ENCODE results near the gene PSMD6. TPM values are rescaled to one million over a fixed set of nuclear protein-coding genes. Genes with fewer than 3 reads are reported as not detected.

Gene PSMD6
- total RNA-seq, 2 experiments from 2014 or later = 119 to 126 TPM

GRCh38 chr3:63998852-63999754 is 24.2 kb downstream of the PSMD6 start:
- Mint-ChIP-seq H3K9me3 (no peaks in the 10 kb centered on the region), H3K27me3 (no peaks in the 10 kb centered on the region), H3K4me1 (ENCODE audit: low read depth) (peaks cover 68% of the 10 kb centered on the region), H3K27ac (peak overlapping the region; percentile 25), H3K4me3 (no peak overlapping the region), H3K36me3 (ENCODE audit: low read depth) (peaks cover 79% of the 10 kb centered on the region)
- intact Hi-C loops (cut with DNase I, micrococcal nuclease) = no loop called here
- Histone ChIP-seq H3K4me3 (ENCODE audit: low read length) (no peak overlapping the region), H3K27me3 (ENCODE audit: control insufficient read depth in 1 of 2, insufficient read depth in 2 of 2, low read length in 2 of 2) (no peaks in the 10 kb centered on the region), H3K36me3 (ENCODE audit: insufficient read depth, low read length) (peaks cover 93% of the 10 kb centered on the region), H3K4me1 (ENCODE audit: insufficient read depth, low read length) (peaks cover 8% of the 10 kb centered on the region), H3K27ac (ENCODE audit: low read depth in 1 of 2, low read length in 2 of 2) (no peak overlapping the region), H3K9me3 (ENCODE audit: control insufficient read depth in 1 of 2, insufficient read depth in 1 of 2, low read length in 2 of 2) (no peaks in the 10 kb centered on the region)
- DNase-seq (no peak), ATAC-seq (ENCODE audit: poor library complexity) (no peak)
- ChIA-PET CTCF (no interaction called here), POLR2A (no interaction called here)
- no peak for TF ChIP-seq CTCF (IDR thresholded peaks at IDR 0.05)

DNA sequence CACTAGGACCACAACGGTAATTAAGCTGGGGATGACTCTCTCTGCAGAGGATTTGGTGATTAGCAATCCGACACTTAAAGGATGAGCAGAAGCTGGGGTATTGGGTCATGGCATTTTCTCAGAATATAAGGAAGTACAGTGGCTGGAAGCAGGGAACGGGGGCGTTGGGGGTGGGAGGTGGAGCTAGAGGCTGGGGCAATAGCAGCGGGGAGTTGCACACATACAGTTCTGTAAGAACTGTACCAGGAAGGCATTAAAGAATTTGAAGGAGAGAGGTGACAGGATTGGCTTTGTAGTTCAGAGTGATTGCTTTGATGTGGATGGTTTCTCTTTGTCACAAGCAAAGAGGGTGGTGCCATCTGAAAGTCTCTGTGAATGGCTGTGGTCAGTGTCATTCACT is 28.2 kb downstream of the PSMD6 start:
- Mint-ChIP-seq H3K27me3 (no peaks in the 10 kb centered on the region), H3K4me3 (no peak overlapping the region), H3K27ac (peak overlapping the region; percentile 28), H3K36me3 (ENCODE audit: low read depth) (peaks cover 96% of the 10 kb centered on the region), H3K9me3 (no peaks in the 10 kb centered on the region), H3K4me1 (ENCODE audit: low read depth) (peaks cover 82% of the 10 kb centered on the region)
- TF ChIP-seq CTCF (IDR thresholded peaks at IDR 0.05) = no peak
- H3K4me1 ChIP-seq (ENCODE audit: insufficient read depth, low read length) = peaks cover 14% of the 10 kb centered on the region
- H3K4me3 ChIP-seq (ENCODE audit: low read length) = no peak overlapping the region
- ChIA-PET CTCF (interaction anchor here (0.8 to 1.1 kb wide), 3 partner anchors 13 to 34 kb away, joined by 3 read pairs; partner anchors contain the start of gene PSMD6), POLR2A (interaction anchor here (1.3 to 7.5 kb wide), 3 partner anchors 12 to 27 kb away, joined by 8 to 39 read pairs (median 24); no protein-coding TSS in a partner anchor)
- intact Hi-C loops (cut with DNase I, micrococcal nuclease) = no loop called here
- H3K27ac ChIP-seq (ENCODE audit: low read depth in 1 of 2, low read length in 2 of 2) = no peak overlapping the region
- H3K36me3 ChIP-seq (ENCODE audit: insufficient read depth, low read length) = peaks cover 94% of the 10 kb centered on the region
- H3K9me3 ChIP-seq (ENCODE audit: control insufficient read depth in 1 of 2, insufficient read depth in 1 of 2, low read length in 2 of 2) = no peaks in the 10 kb centered on the region
- no peaks in the 10 kb centered on the region for H3K27me3 ChIP-seq (ENCODE audit: control insufficient read depth in 1 of 2, insufficient read depth in 2 of 2, low read length in 2 of 2)
- DNase-seq (peak in 1 of 14 experiments; percentile 27), ATAC-seq (ENCODE audit: poor library complexity) (peak; percentile 29)

- Mint-ChIP-seq H3K9me3 (no peaks in the 10 kb centered on the region), H3K4me1 (ENCODE audit: low read depth) (peaks cover 74% of the 10 kb centered on the region), H3K27ac (peak overlapping the region; percentile 83), H3K27me3 (no peaks in the 10 kb centered on the region), H3K4me3 (peak overlapping the region; percentile 11), H3K36me3 (ENCODE audit: low read depth) (peaks cover 96% of the 10 kb centered on the region)
- DNase-seq (peak; percentile 33 to 81 (median 48)), ATAC-seq (ENCODE audit: poor library complexity) (peak; percentile 87)
- H3K27me3 ChIP-seq (ENCODE audit: control insufficient read depth in 1 of 2, insufficient read depth in 2 of 2, low read length in 2 of 2) = no peaks in the 10 kb centered on the region
- TF ChIP-seq CTCF (IDR thresholded peaks at IDR 0.05) = peak; percentile 95
- peaks cover 94% of the 10 kb centered on the region for H3K36me3 ChIP-seq (ENCODE audit: insufficient read depth, low read length)
- H3K27ac ChIP-seq (ENCODE audit: low read depth in 1 of 2, low read length in 2 of 2) = no peak overlapping the region
- H3K9me3 ChIP-seq (ENCODE audit: control insufficient read depth in 1 of 2, insufficient read depth in 1 of 2, low read length in 2 of 2) = no peaks in the 10 kb centered on the region
- peaks cover 14% of the 10 kb centered on the region for H3K4me1 ChIP-seq (ENCODE audit: insufficient read depth, low read length)
- intact Hi-C loops (cut with DNase I, micrococcal nuclease) = loop anchor here (1.0 to 2.0 kb wide), 2 partner anchors 15 to 31 kb away; no protein-coding TSS in a partner anchor
- CTCF ChIA-PET = interaction anchor here (0.7 to 3.5 kb wide), 11 partner anchors 10 to 86 kb away, joined by 3 to 40 read pairs (median 9); no protein-coding TSS in a partner anchor
- no peak overlapping the region for H3K4me3 ChIP-seq (ENCODE audit: low read length)
- POLR2A ChIA-PET = interaction anchor here (0.8 to 7.5 kb wide), 4 partner anchors 15 to 32 kb away, joined by 3 to 39 read pairs (median 19); no protein-coding TSS in a partner anchor
These were observed 29.6 kb downstream of the PSMD6 start for GRCh38 chr3:63993653-63994079.

Measured in CD4-positive, alpha-beta T cell (primary cell).